Effector CD4-positive, alpha-beta T cell (primary cell): ENCODE results near the gene COA8.

Experiments
- DNase-seq: peaks from one replicate; pipeline ENCODE4 v3.0.0-alpha.2; 2020

Gene COA8

GRCh38 chr14:103549361-103550311, 13.1 kb upstream of the COA8 start:
- no peak for DNase-seq

- no peak for DNase-seq
These were observed 12.1 kb upstream of the COA8 start for GRCh38 chr14:103550451-103551337.

GRCh38 chr14:103551338-103551762, 11.4 kb upstream of the COA8 start:
- DNase-seq = no peak

DNA sequence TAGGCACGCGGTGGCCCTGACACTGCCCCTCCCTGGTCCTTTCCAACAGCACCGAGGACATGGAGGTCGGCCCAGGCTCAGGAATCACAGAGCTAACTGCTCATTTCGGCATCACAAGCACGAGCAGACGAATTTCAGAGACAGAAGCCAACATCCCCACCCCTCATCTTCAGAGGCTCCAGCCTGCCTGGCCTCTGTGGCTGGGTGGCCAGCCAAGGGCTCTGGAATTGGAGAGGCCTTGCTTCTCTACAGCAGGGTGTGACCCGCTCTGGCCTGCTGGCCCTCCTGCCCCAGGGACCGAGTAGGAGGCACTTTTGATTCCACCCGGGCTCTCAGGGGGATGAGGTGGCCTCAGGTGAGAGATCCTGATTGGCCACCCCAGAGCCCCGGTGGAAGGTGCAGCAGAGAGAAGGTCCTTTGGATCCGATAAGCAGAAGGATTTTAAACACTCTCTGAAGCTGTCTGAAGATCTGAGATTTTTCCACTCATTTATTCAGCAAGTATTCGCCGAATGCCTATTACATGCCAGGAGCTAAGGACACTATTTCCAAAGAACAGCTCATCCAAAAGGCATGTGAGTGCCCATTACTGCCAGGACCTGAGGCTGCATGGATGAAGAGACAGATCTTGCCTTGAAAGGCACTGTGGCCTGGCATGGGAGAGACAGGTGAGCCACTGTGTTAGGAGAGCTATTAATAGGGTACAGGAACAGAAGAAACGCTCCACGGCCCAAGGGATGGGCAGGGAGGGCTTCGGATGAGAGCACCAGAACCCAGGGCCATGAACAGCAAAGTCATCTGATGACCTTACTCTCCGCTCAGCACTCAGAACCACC, 10.5 kb upstream of the COA8 start:
- DNase-seq = no peak

DNA sequence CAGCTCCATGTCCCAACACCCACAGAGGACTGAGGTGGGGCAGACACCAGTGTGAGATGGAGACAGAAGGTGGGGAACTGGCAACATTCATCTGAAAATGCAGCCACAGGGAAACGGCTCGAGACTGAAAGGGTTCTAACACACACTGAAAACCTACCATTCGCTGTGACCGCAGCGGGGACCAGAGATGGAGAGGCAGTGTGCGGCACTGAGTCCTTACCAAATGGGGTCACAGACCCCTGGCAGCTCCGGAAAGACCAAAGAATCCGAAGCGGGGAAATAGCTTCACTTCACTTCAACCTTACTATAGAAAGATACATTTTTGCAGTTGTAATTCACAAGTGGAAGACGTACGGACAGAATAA, 9.9 kb upstream of the COA8 start:
- DNase-seq = no peak

GRCh38 chr14:103555559-103556337, 7.0 kb upstream of the COA8 start:
- DNase-seq = no peak

DNA sequence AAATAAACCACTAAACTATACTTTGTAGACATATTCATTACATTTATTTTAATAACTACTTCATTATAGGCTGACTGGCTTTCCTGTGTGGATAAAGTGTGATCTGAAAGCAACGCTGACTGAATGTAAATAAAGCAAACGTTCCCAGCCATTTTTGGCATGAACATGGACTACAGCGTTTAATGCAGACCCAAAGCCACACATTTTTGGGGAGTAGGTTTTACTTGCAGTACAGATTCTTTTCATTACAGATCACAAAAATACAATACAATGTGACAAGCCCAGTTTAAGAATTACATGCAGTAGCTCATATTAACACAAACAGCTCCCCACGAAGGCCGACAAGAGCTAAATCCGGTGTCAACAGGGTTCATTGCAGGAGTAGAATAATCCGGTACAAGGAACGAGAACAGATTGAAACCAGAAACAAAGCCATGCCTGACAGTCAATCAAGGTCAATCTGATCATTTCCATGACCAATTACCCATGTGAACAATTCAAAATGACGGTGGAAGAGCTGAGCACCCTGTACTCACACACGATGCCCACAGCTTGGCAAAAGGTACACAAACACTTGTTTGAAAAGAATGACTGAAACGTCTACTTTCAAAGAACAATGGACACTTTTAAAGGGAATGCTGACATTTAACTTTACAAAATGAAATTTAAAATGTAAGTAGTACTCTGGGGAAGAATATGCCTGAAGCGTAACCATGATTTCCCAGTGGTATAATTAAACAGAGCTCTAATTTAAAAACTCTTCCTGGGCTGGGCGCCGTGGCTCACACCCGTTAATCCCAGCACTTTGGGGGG, 5.6 kb upstream of the COA8 start:
- no peak for DNase-seq

- DNase-seq = no peak
These were observed 4.5 kb upstream of the COA8 start for GRCh38 chr14:103558071-103558882.

- no peak for DNase-seq
These were observed 3.0 kb upstream of the COA8 start for GRCh38 chr14:103559766-103560165.

- no peak for DNase-seq
These were observed 2.1 kb upstream of the COA8 start for GRCh38 chr14:103560691-103561090.

GRCh38 chr14:103561381-103562178, 1.2 kb upstream of the COA8 start:
- DNase-seq = peak; percentile 24

DNA sequence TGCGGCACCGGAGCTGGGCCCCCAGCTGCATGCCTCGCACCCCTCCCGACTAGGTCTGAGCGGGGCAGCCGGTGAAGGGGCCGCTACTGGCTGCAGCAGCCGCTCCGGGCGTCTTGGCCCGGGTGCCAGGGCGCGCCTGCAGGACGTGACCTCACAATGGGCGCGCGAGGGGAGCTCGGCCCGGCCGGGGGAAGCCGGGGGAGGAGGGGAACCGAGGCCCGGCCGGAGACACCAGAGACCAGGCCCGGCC, 656 bp upstream of the COA8 start:
- DNase-seq = no peak

GRCh38 chr14:103563226-103563620, 463 bp downstream of the COA8 start:
- DNase-seq = no peak

GRCh38 chr14:103563844-103564505, 1.2 kb downstream of the COA8 start:
- no peak for DNase-seq

GRCh38 chr14:103568952-103569351, 6.2 kb downstream of the COA8 start:
- DNase-seq = no peak

DNA sequence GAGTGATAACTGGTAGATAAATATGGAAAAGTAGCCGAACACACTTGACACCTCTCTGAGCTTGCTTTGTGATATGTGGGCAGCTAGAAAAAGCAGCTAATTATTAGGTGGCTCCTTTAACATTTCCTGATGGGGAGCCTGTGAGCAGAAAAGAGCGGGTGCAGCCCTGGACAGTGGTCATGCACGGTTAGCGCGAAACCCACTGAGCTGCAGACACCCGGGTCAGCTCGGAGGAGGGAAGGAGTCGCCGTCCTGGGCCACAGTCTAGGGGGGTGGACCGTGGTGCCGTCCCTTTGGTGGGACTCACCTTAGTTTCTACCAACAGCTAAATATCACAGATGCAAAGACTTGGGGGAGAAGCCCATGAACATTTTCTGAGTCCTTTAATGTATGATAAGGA, 6.6 kb downstream of the COA8 start:
- no peak for DNase-seq

- no peak for DNase-seq
These were observed 11.3 kb downstream of the COA8 start for GRCh38 chr14:103574104-103574503.

DNA sequence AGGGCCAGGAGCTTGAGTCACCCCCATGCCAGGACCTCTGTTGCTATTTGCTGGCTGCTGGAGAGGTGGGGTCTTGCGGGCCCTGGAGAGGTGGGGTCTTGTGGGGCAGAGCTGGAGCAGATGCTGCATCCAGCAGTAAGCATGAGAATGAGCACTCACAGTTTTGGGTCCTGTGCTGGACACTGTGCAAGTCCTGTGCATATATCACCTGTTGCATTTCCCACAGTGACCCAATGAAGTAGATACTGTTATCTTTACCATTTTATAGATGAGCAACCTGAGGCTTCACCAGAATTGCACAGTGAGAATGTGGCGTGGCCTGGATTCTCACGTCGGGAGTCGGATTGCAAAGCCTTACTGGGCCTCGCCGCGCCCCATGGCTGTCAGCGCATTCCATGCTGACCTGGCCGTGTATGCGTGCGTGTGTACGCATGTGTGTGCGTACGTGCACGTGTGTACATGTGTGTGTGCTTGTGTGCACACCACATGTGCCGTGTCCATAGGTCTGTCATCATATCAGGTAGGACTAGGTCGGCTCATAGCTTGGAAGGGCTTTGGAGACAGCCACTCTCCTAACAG, 12.0 kb downstream of the COA8 start:
- no peak for DNase-seq
